Common myeloid progenitor, CD34-positive (primary cell): ENCODE data around the gene TIMM17B. TPM values are rescaled to one million over a fixed set of nuclear protein-coding genes. Genes with fewer than 3 reads are reported as not detected.

ENCODE experiments used
- CTCF ChIA-PET: fragments of 350-600 bp; sonication (Branson Sonifier 250); formaldehyde crosslinking; loops from one replicate; lab custom pipeline; 2021; ENCODE audit warnings: antibody characterized with exemption; lab: Charles Lee
- POLR2A ChIA-PET: fragments of 350-600 bp; sonication (Branson Sonifier 250); formaldehyde crosslinking; loops from one replicate; lab custom pipeline; 2021; ENCODE audit warnings: antibody characterized with exemption; lab: Charles Lee
- DNase-seq, 3 donors: peaks; one replicate each; pipeline versions ENCODE4 v3.0.0 to v3.0.0-alpha.2; 2013
- H3K27ac ChIP-seq, 2 experiments: 1 replicate in 1 of 2; 2 replicates in 1 of 2; pipeline ENCODE4 v1.7.0; 2013; ENCODE audit warnings: inconsistent platforms in 2 of 2, low read length in 2 of 2, mild to moderate bottlenecking in 2 of 2, low read depth in 1 of 2, moderate library complexity in 1 of 2; ENCODE audit not compliant: severe bottlenecking in 2 of 2, insufficient read depth in 1 of 2, poor library complexity in 1 of 2
- H3K27me3 ChIP-seq, 5 experiments: replicated peaks in 2 of 5; 1 replicate in 3 of 5; 2 replicates in 2 of 5; pipeline versions ENCODE4 v1.6.1 to v1.7.0; 2013; ENCODE audit warnings: low read length in 4 of 5, mild to moderate bottlenecking in 2 of 5, moderate library complexity in 2 of 5, inconsistent platforms in 1 of 5; ENCODE audit not compliant: insufficient read depth in 5 of 5, control insufficient read depth in 4 of 5
- H3K36me3 ChIP-seq, 4 experiments: 1 replicate in 2 of 4; 2 replicates in 2 of 4; pipeline versions ENCODE4 v1.6.1 to v1.7.0; 2013; ENCODE audit warnings: low read length in 3 of 4, control low read depth in 1 of 4, mild to moderate bottlenecking in 1 of 4; ENCODE audit not compliant: control insufficient read depth in 4 of 4, insufficient read depth in 4 of 4
- H3K4me1 ChIP-seq, 4 experiments: 1 replicate in 3 of 4; 2 replicates in 1 of 4; pipeline versions ENCODE4 v1.6.1 to v1.7.1; 2013; ENCODE audit warnings: low read length in 3 of 4, mild to moderate bottlenecking in 3 of 4, control low read depth in 1 of 4, inconsistent platforms in 1 of 4, moderate library complexity in 1 of 4; ENCODE audit not compliant: control insufficient read depth in 4 of 4, insufficient read depth in 4 of 4; ENCODE audit errors: control extremely low read depth in 1 of 4
- H3K4me3 ChIP-seq, 7 experiments: 1 replicate in 4 of 7; 2 replicates in 3 of 7; pipeline versions ENCODE4 v1.5.1 to v1.7.0; 2013; ENCODE audit warnings: mild to moderate bottlenecking in 7 of 7, low read length in 6 of 7, moderate library complexity in 6 of 7, inconsistent platforms in 2 of 7, low read depth in 2 of 7, control low read depth in 1 of 7; ENCODE audit not compliant: insufficient read depth in 4 of 7, control insufficient read depth in 1 of 7; ENCODE audit errors: extremely low read depth in 1 of 7
- H3K9me3 ChIP-seq, 5 experiments: 1 replicate in 4 of 5; 2 replicates in 1 of 5; pipeline versions ENCODE4 v1.6.1 to v1.7.1; 2013; ENCODE audit warnings: low read length in 4 of 5, mild to moderate bottlenecking in 2 of 5, inconsistent platforms in 1 of 5, low read depth in 1 of 5, moderate library complexity in 1 of 5; ENCODE audit not compliant: control insufficient read depth in 4 of 5, insufficient read depth in 2 of 5; ENCODE audit errors: control extremely low read depth in 1 of 5
- WGBS: methylation state at CpG from one replicate; pipeline ENCODE4 v1.1.5; 2013; ENCODE audit not compliant: insufficient coverage; 5-methylcytosine and 5-hydroxymethylcytosine counted together
- polyA plus RNA-seq: library from polyadenylated mRNA; unstranded; fragments of 120-200 nt; gene quantifications from one replicate; pipeline ENCODE4 v1.2.1, GENCODE V29; 2013

Gene TIMM17B
- polyA plus RNA-seq, result 26.4 TPM

DNA sequence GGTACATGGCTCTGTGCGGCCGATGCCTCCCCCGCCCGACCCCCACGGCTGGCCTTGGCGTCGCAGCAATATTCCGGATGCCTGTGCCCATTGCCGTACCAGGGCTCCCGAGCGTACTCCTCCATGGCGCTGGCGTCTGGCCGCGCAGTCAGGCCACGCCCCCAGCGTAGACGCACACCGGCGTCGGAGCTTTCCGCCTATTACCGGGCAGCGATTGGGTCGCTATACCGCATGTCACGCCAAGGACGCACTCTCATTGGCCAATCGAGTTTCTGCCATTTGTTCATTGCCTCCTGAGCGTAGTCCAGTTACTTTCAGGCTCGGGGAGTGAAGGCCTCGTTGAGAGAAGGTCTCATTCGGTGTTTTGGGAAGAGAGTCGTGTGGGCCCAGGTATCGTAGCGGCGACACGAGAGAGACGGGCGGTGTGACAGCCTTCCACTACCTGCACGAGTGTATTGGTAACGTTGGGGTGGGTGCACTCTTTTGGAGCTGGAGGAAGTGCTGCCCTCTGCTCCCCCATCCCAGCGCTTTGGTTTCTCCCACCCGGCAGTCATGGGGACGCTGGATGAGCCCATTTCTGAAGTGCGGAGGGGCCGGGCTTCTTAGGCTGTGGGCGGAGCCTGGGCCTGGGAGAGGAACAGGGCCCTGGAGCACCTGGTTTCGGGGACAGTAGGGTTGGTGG is at the start of gene TIMM17B, which contains the start of gene PQBP1:
TIMM17B (minus strand) TSS at position 144 of the 682 bp plus-strand sequence; CDS start at position 125, 19 bp downstream.
PQBP1 (plus strand) TSS at position 306 of the 682 bp plus-strand sequence. CDS start 580 bp downstream, outside the sequence.
- H3K36me3 ChIP-seq, result peaks cover 0 to 43% (median 23%) of the 10 kb centered on the region in 4 experiments
- POLR2A ChIA-PET, result interaction anchor here (0.7 to 2.5 kb wide), 7 partner anchors 8 to 269 kb away, joined by 3 to 12 read pairs (median 3); partner anchors contain the start of genes OTUD5 and SLC35A2
- CTCF ChIA-PET, result interaction anchor here (1.7 kb wide), 1 partner anchor 42 kb away, joined by 3 read pairs; no protein-coding TSS in a partner anchor

DNA sequence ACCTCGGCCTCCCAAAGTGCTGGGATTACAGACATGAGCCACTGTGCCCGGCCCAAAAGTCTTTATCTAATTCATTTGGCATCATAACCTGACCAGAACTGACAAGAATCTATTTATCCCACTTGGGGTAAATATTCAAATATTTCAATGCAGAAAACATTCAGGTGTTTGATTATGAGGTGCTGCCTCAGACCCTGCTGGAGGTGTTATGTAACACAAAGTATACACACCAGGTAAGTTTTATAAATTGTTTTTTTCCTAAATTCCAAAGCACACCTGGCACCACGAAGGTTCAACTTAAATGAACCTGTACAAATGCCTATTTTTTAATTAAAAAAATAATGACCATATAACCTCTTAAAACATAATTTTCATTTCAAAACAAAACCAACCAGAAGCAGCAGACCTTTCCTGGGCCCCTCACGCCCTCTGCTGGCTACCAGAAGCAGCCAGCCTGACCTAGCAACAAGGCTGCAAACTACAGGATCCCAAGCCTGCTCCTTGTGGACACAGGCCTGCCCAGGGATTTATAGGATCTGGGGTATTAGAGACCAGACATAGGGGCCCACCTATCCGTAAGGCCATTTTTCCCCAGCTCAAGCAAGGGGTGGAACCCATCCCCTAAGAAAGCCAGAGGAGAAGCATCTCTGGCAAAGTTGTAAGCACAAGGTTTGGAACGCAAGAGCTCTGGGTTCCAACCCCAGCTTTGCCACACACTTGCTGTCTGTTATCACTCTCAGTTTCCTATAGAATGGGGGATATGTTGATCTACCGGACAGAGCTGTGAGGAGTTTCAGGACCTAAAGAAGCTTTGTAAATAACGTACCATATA is 48.2 kb upstream of the TIMM17B start:
- no peaks in the 10 kb centered on the region for H3K9me3 ChIP-seq
- peaks cover 0 to 11% (median 3%) of the 10 kb centered on the region in 4 experiments for H3K36me3 ChIP-seq
- CTCF ChIA-PET, result interaction anchor here (0.6 to 3.5 kb wide), 13 partner anchors 9 to 314 kb away, joined by 3 to 24 read pairs (median 5); partner anchors contain the start of gene OTUD5
- WGBS, result 48% methylated on average over 5 of the region's 8 CpGs
- H3K4me3 ChIP-seq, result no peak overlapping the region
- H3K27me3 ChIP-seq, result no peaks in the 10 kb centered on the region
- peak; percentile 30 to 59 (median 50) for DNase-seq
- H3K4me1 ChIP-seq, result peaks cover 0 to 31% (median 27%) of the 10 kb centered on the region in 4 experiments
- POLR2A ChIA-PET, result interaction anchor here (0.8 to 1.3 kb wide), 2 partner anchors 9 to 26 kb away, joined by 3 to 5 read pairs; no protein-coding TSS in a partner anchor
- peak overlapping the region in 1 of 2 experiments; percentile 34 for H3K27ac ChIP-seq

More for the DNA sequence above, at the start of gene TIMM17B, which contains the start of gene PQBP1:
- 39% methylated on average over 49 of the region's 49 CpGs for WGBS
- H3K27me3 ChIP-seq, result no peaks in the 10 kb centered on the region
- peak; percentile 95 to 97 (median 96) for DNase-seq
- H3K4me3 ChIP-seq, result peak within 1 kb of the TSS; percentile 59 to 83 (median 77)
- peaks cover 0 to 16% (median 12%) of the 10 kb centered on the region in 4 experiments for H3K4me1 ChIP-seq
- peaks cover 0 to 4% (median 0%) of the 10 kb centered on the region in 5 experiments for H3K9me3 ChIP-seq
- H3K27ac ChIP-seq, result peak within 1 kb of the TSS; percentile 88 to 94

DNA sequence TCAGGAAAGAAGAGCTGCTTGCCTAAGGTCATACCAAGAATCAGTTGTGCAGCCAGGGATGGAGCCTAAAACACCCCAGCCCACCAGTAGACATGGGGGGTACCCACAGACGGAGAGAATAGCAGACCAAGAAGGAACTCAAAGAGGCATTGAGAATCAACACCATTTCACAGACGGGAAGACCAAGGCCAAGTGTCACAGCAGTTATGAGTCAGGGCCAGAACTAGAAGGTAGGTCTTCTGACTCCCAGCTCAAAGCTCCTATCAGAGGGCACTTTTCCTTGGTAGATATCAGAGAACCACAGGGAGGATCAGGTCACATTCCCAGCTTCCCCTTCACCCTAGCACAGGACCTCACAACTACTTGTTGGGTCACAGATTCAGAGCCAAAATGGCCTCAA is 45.3 kb upstream of the TIMM17B start:
- CTCF ChIA-PET, result interaction anchor here (1.0 to 1.3 kb wide), 2 partner anchors 22 to 31 kb away, joined by 3 to 5 read pairs; partner anchors contain the start of gene SLC35A2
- POLR2A ChIA-PET, result no interaction called here
- peak overlapping the region in 1 of 2 experiments; percentile 37 for H3K27ac ChIP-seq
- DNase-seq, result no peak
- H3K4me3 ChIP-seq, result no peak overlapping the region
- no peaks in the 10 kb centered on the region for H3K9me3 ChIP-seq
- H3K27me3 ChIP-seq, result peaks cover 0 to 4% (median 0%) of the 10 kb centered on the region in 5 experiments
- 80% methylated on average over 1 of the region's 2 CpGs for WGBS
- peaks cover 0 to 9% (median under 1%) of the 10 kb centered on the region in 4 experiments for H3K36me3 ChIP-seq
- H3K4me1 ChIP-seq, result peaks cover 15 to 59% (median 54%) of the 10 kb centered on the region in 4 experiments

DNA sequence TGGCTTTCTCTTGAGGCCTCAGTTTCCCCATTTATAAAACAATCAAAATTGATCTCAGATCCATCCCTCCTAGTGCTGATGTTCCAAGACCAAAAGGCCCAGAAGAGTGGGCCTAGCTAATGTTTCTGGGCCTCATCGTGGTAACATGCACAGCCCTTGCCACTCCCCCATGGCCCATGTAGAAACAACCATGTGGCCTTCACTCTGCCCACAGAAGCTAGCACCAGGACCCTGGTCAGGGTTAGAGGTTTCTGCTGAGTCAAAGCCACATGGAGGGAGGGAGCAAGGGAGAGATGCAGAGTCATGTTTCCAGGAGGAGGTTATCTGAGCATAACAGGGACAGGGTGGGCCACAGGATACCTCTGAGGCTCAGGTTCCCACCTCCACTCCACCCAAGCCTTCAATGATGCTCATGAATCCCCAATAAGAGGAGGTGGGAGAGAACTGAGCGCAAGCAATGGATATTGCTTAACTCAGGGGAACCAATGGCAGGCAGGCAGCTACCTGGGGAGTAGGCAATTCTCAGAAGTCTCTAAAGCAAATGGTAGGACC is 42.9 kb upstream of the TIMM17B start:
- 80% methylated on average over 2 of the region's 2 CpGs for WGBS
- peaks cover 0 to 4% (median 0%) of the 10 kb centered on the region in 5 experiments for H3K27me3 ChIP-seq
- H3K4me1 ChIP-seq, result peaks cover 21 to 76% (median 70%) of the 10 kb centered on the region in 4 experiments
- H3K4me3 ChIP-seq, result peak overlapping the region in 2 of 7 experiments; percentile 4 to 23
- DNase-seq, result peak in 2 of 3 donors; percentile 60 to 62
- CTCF ChIA-PET, result interaction anchor here (0.6 to 2.0 kb wide), 3 partner anchors 13 to 43 kb away, joined by 5 to 9 read pairs (median 5); no protein-coding TSS in a partner anchor
- H3K27ac ChIP-seq, result peak overlapping the region in 1 of 2 experiments; percentile 80
- H3K9me3 ChIP-seq, result no peaks in the 10 kb centered on the region
- POLR2A ChIA-PET, result interaction anchor here (1.0 kb wide), 1 partner anchor 12 kb away, joined by 3 read pairs; no protein-coding TSS in a partner anchor
- H3K36me3 ChIP-seq, result peaks cover 0 to 9% (median under 1%) of the 10 kb centered on the region in 4 experiments

DNA sequence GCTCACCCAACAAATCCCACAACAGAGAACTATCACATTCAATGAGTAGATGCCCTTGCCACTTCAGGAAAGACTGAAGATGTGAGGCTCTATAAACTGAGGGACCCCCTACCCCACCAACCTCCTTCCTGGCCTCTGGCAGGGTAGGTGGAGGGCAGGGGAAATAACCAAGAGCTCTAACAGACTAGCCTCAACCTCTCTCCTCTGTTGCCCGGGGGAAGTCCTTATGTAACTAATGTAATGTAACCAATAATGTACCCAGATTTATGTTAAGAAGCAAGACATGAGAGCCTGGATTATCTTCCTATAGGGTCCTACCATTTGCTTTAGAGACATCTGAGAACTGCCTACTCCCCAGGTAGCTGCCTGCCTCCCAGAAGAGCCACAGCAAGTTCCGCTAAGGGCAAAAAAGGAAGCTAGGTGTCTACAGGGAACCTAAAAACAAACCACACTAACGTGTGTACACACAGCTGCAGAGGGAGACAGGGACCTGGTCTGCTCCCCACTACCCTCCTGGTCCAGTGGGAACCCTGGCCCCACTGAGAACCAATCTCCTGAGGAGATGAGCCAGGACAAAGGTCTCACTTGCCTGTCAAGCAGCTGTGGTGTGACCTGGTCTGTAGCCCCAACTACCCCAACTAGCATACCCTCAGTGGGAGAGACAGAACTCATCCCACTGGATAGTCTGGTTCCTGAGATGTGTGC is 42.1 kb upstream of the TIMM17B start:
- peaks cover 22 to 81% (median 77%) of the 10 kb centered on the region in 4 experiments for H3K4me1 ChIP-seq
- H3K27ac ChIP-seq, result peak overlapping the region; percentile 62 to 80
- peak in 2 of 3 donors; percentile 31 to 46 for DNase-seq
- H3K4me3 ChIP-seq, result peak overlapping the region in 1 of 7 experiments; percentile 38
- H3K36me3 ChIP-seq, result peaks cover under 1 to 13% (median 5%) of the 10 kb centered on the region in 4 experiments
- no peaks in the 10 kb centered on the region for H3K9me3 ChIP-seq
- CTCF ChIA-PET, result interaction anchor here (1.1 to 2.0 kb wide), 4 partner anchors 12 to 42 kb away, joined by 3 to 9 read pairs (median 5); partner anchors contain the start of genes PQBP1 and TIMM17B
- WGBS, result 46% methylated on average over 3 of the region's 3 CpGs
- H3K27me3 ChIP-seq, result peaks cover 0 to 4% (median 0%) of the 10 kb centered on the region in 5 experiments
- POLR2A ChIA-PET, result interaction anchor here (1.0 to 1.7 kb wide), 2 partner anchors 13 to 104 kb away, joined by 3 to 6 read pairs; partner anchors contain the start of gene TFE3
